Panc1 (cell line): ENCODE measurements around the gene NOX3. TPM values are rescaled to one million over a fixed set of nuclear protein-coding genes. Genes with fewer than 3 reads are reported as not detected.

Experiments used
- ATAC-seq: fragments of 200-7000 bp; cut with Tn5 transposase; 2 replicates; pipeline ENCODE4 v1.9.1; 2020; ENCODE audit warnings: mild to moderate bottlenecking, moderate library complexity
- BruUV-seq: library from RNA; stranded (reverse); fragments of 400-500 nt; replicated peaks from 2 replicates; lab custom pipeline; 2021; lab: Mats Ljungman, UMichigan
- CTCF ChIA-PET: fragments of 300-600 bp; sonication (Branson Sonifier 250); formaldehyde crosslinking; loops from one replicate; lab custom pipeline; 2022; ENCODE audit warnings: antibody characterized with exemption; lab: Charles Lee
- POLR2A ChIA-PET: fragments of 300-600 bp; sonication (Branson Sonifier 250); formaldehyde crosslinking; loops from one replicate; lab custom pipeline; 2022; ENCODE audit warnings: antibody characterized with exemption; lab: Charles Lee
- DNase-seq: peaks from one replicate; pipeline ENCODE4 v3.0.0-alpha.2; 2010; ENCODE audit warnings: low read depth, low spot score
- H3K27ac ChIP-seq: 2 replicates; pipeline ENCODE4 v1.5.1; 2011; ENCODE audit warnings: mild to moderate bottlenecking, low read length, inconsistent platforms
- H3K27me3 ChIP-seq: fragments of 200-500 bp; sonication (Bioruptor generic); 2 replicates; pipeline ENCODE4 v1.6.0; 2014; ENCODE audit warnings: low read length, inconsistent platforms; ENCODE audit not compliant: control insufficient read depth, insufficient read depth
- H3K36me3 ChIP-seq: fragments of 200-500 bp; sonication (Bioruptor generic); 2 replicates; pipeline ENCODE4 v1.5.1; 2014; ENCODE audit warnings: inconsistent platforms, mild to moderate bottlenecking, low read length, moderate library complexity; ENCODE audit not compliant: control insufficient read depth, insufficient read depth
- H3K4me1 ChIP-seq: 2 replicates; pipeline ENCODE4 v1.5.1; 2011; ENCODE audit warnings: inconsistent platforms, mild to moderate bottlenecking, low read length, moderate library complexity; ENCODE audit not compliant: control insufficient read depth, insufficient read depth
- H3K4me3 ChIP-seq, 2 experiments: 2 replicates each; pipeline ENCODE4 v1.5.1; 2011 to 2012; ENCODE audit warnings: low read depth in 2 of 2, low read length in 2 of 2, mild to moderate bottlenecking in 2 of 2, inconsistent platforms in 1 of 2, moderate library complexity in 1 of 2
- H3K9me3 ChIP-seq: fragments of 200-500 bp; sonication (Bioruptor generic); 2 replicates; pipeline ENCODE4 v1.5.1; 2014; ENCODE audit warnings: low read depth, mild to moderate bottlenecking, inconsistent platforms, low read length, moderate library complexity; ENCODE audit not compliant: control insufficient read depth, insufficient read depth
- POLR2AphosphoS5 ChIP-seq: IDR thresholded peaks from 2 replicates; pipeline ENCODE4 v1.6.1; 2012; ENCODE audit warnings: mild to moderate bottlenecking, low read depth, low read length, moderate library complexity
- REST ChIP-seq, 2 experiments: IDR thresholded peaks; 2 replicates each; pipeline ENCODE4 v1.6.1; 2011 to 2012; ENCODE audit warnings: low read depth in 2 of 2, control low read depth in 1 of 2, low read length in 1 of 2, mild to moderate bottlenecking in 1 of 2, moderate library complexity in 1 of 2; ENCODE audit not compliant: insufficient read depth in 1 of 2
- SIN3A ChIP-seq: IDR thresholded peaks from 2 replicates; pipeline ENCODE4 v1.6.1; 2012; ENCODE audit warnings: low read depth, mild to moderate bottlenecking, low read length, moderate library complexity, borderline replicate concordance; ENCODE audit not compliant: insufficient read depth
- TCF7L2 ChIP-seq: IDR thresholded peaks from 2 replicates; pipeline ENCODE4 v1.6.1; 2011; ENCODE audit warnings: mild to moderate bottlenecking, low read depth, low read length, inconsistent platforms
- in situ Hi-C: cut with HindIII; loops from 2 replicates; pipeline ENCODE4 v1.10.0; 2016; ENCODE audit warnings: low sequenced_read_pairs, low pct_unique_long_range_greater_than_20kb
- intact Hi-C: fragments of 100-400 bp; cut with micrococcal nuclease; formaldehyde crosslinking; loops from one replicate; pipeline ENCODE4 v1.10.0; 2022; ENCODE audit not compliant: unreplicated experiment
- total RNA-seq: library from RNA; stranded (reverse); gene quantifications from one replicate; pipeline ENCODE4 v1.2.1, GENCODE V29; 2021; ENCODE audit not compliant: unreplicated experiment
- TF ChIP-seq, protein P1 (sequence below): fragments of 450-650 bp; IDR thresholded peaks from 2 replicates; pipeline ENCODE4 v1.5.1; 2017; ENCODE audit warnings: mild to moderate bottlenecking

The NOX3 gene
- total RNA-seq, 1 experiment from 2014 or later, result not detected

DNA sequence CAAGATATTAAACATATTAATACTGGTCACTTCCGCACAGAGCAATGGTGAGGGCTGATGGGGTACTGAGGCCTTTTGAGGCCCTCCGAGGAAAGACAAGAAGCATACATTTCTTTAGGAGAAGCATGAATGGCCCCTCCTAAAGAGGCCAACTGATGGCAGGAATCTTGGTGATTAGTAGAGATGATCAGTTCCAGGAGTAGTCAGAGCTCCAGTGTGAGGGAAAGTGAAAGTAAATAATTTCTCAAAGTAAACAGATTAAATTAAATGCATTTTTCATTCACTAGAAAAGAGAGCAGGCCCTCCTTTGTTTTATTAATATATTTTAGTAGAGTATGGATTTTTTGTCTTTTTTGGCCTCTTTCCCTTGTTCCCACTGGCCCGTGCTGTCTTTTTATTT lies 38.2 kb downstream of the NOX3 start:
- POLR2A ChIA-PET, result no interaction called here
- Histone ChIP-seq H3K4me3 (peak overlapping the region in 1 of 2 experiments; percentile 7; a peak in 2 of 4 replicates), H3K27ac (no peak overlapping the region), H3K4me1 (no peaks in the 10 kb centered on the region), H3K36me3 (no peaks in the 10 kb centered on the region), H3K27me3 (no peaks in the 10 kb centered on the region), H3K9me3 (no peaks in the 10 kb centered on the region)
- no peak for ATAC-seq
- BruUV-seq, result no TSS peak
- intact Hi-C loops, result no loop called here
- TF ChIP-seq, protein P1, sequence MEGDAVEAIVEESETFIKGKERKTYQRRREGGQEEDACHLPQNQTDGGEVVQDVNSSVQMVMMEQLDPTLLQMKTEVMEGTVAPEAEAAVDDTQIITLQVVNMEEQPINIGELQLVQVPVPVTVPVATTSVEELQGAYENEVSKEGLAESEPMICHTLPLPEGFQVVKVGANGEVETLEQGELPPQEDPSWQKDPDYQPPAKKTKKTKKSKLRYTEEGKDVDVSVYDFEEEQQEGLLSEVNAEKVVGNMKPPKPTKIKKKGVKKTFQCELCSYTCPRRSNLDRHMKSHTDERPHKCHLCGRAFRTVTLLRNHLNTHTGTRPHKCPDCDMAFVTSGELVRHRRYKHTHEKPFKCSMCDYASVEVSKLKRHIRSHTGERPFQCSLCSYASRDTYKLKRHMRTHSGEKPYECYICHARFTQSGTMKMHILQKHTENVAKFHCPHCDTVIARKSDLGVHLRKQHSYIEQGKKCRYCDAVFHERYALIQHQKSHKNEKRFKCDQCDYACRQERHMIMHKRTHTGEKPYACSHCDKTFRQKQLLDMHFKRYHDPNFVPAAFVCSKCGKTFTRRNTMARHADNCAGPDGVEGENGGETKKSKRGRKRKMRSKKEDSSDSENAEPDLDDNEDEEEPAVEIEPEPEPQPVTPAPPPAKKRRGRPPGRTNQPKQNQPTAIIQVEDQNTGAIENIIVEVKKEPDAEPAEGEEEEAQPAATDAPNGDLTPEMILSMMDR, result no peak
- TF ChIP-seq SIN3A (no peak), REST (IDR thresholded peaks at IDR 0.05; ENCODE audit: insufficient read depth in 1 of 2, low read depth in 2 of 2, low read length in 1 of 2) (no peak), POLR2AphosphoS5 (no peak), TCF7L2 (no peak)
- DNase-seq, result no peak
- CTCF ChIA-PET, result no interaction called here
- in situ Hi-C loops, result no loop called here

GRCh38 chr6:155415953-155416352 lies 39.7 kb downstream of the NOX3 start:
- H3K4me1 ChIP-seq, result no peaks in the 10 kb centered on the region
- H3K9me3 ChIP-seq, result no peaks in the 10 kb centered on the region
- H3K36me3 ChIP-seq, result no peaks in the 10 kb centered on the region
- ATAC-seq, result no peak
- no peak for DNase-seq
- no peak overlapping the region for H3K4me3 ChIP-seq
- POLR2A ChIA-PET, result no interaction called here
- no TSS peak for BruUV-seq
- H3K27me3 ChIP-seq, result no peaks in the 10 kb centered on the region
- no peak overlapping the region for H3K27ac ChIP-seq
- intact Hi-C loops (no loop called here), in situ Hi-C loops (no loop called here)
- TF ChIP-seq POLR2AphosphoS5 (no peak), SIN3A (no peak), REST (IDR thresholded peaks at IDR 0.05; ENCODE audit: insufficient read depth in 1 of 2, low read depth in 2 of 2, low read length in 1 of 2) (no peak), TCF7L2 (no peak)
- TF ChIP-seq, protein P1, result no peak
- CTCF ChIA-PET, result no interaction called here
